Thyroid gland (tissue), 4 donors: ENCODE measurements around the gene SRP68.

ENCODE experiments used
- CTCF ChIP-seq, 6 experiments: fragments of 200-600 bp in 3 of 6; fragments of 450-650 bp in 3 of 6; sonication (generic) in 3 of 6; IDR thresholded peaks; one replicate each; pipeline ENCODE4 v1.5.1; 2016 to 2019; ENCODE audit warnings: antibody characterized with exemption in 6 of 6, mild to moderate bottlenecking in 2 of 6, inconsistent platforms in 1 of 6, moderate library complexity in 1 of 6
- POLR2A ChIP-seq, 2 donors: fragments of 450-650 bp; IDR thresholded peaks; one replicate each; pipeline ENCODE4 v1.6.1; 2017; ENCODE audit warnings: antibody characterized with exemption in 2 of 2, mild to moderate bottlenecking in 2 of 2, moderate library complexity in 1 of 2

GRCh38 chr17:76090517-76091129 lies 18.3 kb upstream of the SRP68 start:
- TF ChIP-seq POLR2A (IDR thresholded peaks at IDR 0.05) (no peak), CTCF (IDR thresholded peaks at IDR 0.05) (no peak)
